ENCODE data around the gene CAPN2. TPM values are rescaled to one million over a fixed set of nuclear protein-coding genes. Genes with fewer than 3 reads are reported as not detected.

The CAPN2 gene
- total RNA-seq, 2 experiments from 2014 or later, result 23.6 to 24.3 TPM

DNA sequence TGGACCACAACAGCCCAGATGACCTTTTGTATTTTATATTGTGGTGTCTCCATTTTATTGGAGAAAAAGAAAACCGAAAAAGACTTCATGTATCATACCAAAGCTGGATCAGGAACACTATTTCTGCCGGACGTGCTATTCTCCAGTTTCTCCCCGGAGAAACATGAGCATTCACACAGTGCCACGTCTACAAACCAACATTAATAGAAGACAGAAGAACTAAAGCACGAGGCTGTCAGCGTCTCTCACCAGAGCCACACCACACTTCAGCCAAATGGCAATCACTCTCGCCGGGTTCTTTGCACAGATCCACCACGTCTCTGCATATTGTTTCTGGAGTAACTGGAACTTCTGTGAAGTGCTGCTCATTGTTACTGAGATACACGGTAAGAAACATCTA, 108.6 kb downstream of the CAPN2 start:
- H3K9me3 Mint-ChIP-seq, result no peaks in the 10 kb centered on the region
- peaks cover 17% of the 10 kb centered on the region for H3K36me3 Mint-ChIP-seq
- no peak overlapping the region for H3K4me3 Mint-ChIP-seq
- no peaks in the 10 kb centered on the region for H3K27me3 Mint-ChIP-seq
- H3K4me1 Mint-ChIP-seq, result peaks cover 34% of the 10 kb centered on the region
- DNase-seq, result no peak
- no peak overlapping the region for H3K27ac Mint-ChIP-seq

DNA sequence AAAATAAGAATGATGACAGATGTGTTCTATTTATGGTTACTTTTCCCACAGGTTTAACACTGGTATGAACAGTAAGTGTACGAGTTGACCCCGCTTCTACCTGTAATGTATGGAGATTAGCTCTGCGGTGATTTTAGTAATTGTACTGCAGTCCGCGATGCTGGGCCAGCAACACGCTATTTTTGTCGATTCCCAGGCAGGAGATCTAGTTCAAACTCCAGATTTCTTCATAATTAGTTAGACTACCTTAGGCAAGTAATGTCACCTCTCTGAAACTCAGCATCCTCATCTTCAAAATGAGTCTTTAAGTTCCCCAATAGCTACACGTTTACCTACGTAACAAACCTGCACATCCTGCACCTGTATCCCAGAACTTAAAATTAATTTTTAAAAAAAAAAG, 111.9 kb downstream of the CAPN2 start:
- no peak for DNase-seq
- Mint-ChIP-seq H3K36me3 (peaks cover 20% of the 10 kb centered on the region), H3K27ac (no peak overlapping the region), H3K9me3 (no peaks in the 10 kb centered on the region), H3K27me3 (no peaks in the 10 kb centered on the region), H3K4me3 (no peak overlapping the region), H3K4me1 (peaks cover 53% of the 10 kb centered on the region)

DNA sequence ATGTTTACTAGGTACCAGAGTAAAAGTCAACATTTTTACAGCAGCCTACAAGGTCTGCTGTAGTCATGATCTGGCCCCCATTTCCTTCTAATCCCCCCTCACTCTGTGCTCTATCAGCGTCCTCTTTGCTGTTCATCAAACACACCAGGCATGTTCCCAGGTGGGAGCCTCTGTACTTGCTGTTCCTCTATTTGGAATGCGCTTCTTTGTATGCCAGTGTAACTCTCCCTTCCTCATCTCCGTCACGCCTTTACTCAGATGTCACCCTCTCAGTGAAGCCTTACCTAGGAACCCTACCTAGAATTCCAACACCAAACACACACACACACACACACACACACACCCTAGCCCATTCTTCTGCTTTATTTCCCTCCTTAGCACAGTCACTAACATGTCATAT, 112.4 kb downstream of the CAPN2 start:
- no peak for DNase-seq
- Mint-ChIP-seq H3K4me1 (peaks cover 57% of the 10 kb centered on the region), H3K27me3 (no peaks in the 10 kb centered on the region), H3K9me3 (no peaks in the 10 kb centered on the region), H3K4me3 (no peak overlapping the region), H3K27ac (no peak overlapping the region), H3K36me3 (peaks cover 19% of the 10 kb centered on the region)

Other genes with a start within 250 kb of the CAPN2 start
- not detected for gene CAPN8, start 46.8 kb upstream of the CAPN2 start, total RNA-seq
- gene TP53BP2, start 133.4 kb downstream of the CAPN2 start, total RNA-seq, result 10 to 100 TPM; 34.7 to 35.2 TPM

Data from activated naive CD8-positive, alpha-beta T cell treated with anti-CD3 and anti-CD28 coated beads for 36 hours (primary cell).